Measurements from ENCODE around the gene ZDHHC19. TPM values are rescaled to one million over a fixed set of nuclear protein-coding genes. Genes with fewer than 3 reads are reported as not detected.

Gene ZDHHC19
- polyA plus RNA-seq, 1 donor (not counting 4 experiments of a cell fraction or from before 2014, with no cell fraction given) = not detected

DNA sequence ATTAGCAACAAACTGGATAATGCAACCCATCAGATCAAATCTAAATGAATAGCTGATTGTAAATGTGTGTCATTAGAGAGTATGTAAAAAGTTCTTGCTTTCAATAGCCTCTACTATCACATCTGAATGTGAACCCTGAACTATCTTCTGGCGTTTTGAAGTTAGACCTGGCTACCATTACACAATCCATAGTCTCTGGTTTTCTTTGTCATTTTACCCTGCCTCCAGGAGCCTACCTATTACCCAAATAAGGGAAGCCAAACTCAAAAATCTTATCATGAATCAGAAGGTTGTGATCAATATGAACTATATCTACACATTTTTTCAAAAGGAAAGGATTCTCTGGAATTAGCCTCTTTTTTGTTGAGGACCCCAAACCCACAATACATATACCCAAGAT is 44.6 kb upstream of the ZDHHC19 start:
- DNase-seq (ENCODE audit: low read depth, low spot score) = no peak
- peaks cover 12% of the 10 kb centered on the region for H3K79me2 ChIP-seq (ENCODE audit: control insufficient read depth, insufficient read depth, low read length)
- no peak overlapping the region for H3K9ac ChIP-seq (ENCODE audit: control insufficient read depth, extremely low read depth, insufficient read depth, low read length)
- dilution Hi-C loops (cut with MboI; ENCODE audit: extremely low pct_ligation_motif_present, low sequenced_read_pairs) = loop anchor here (25.0 kb wide), 1 partner anchor 257 kb away; the partner anchor contains the start of genes RNF168 and SMCO1
- no peak overlapping the region for H3K27ac ChIP-seq (ENCODE audit: control insufficient read depth, insufficient read depth, low read length)
- H3K4me1 ChIP-seq (ENCODE audit: control insufficient read depth, extremely low read depth, insufficient read depth, low read length) = no peaks in the 10 kb centered on the region
- no peaks in the 10 kb centered on the region for H3K9me1 ChIP-seq (ENCODE audit: control insufficient read depth, extremely low read depth, insufficient read depth, low read length)
- no peaks in the 10 kb centered on the region for H3K27me3 ChIP-seq (ENCODE audit: control insufficient read depth, extremely low read depth, insufficient read depth, low read length)
- H4K20me1 ChIP-seq (ENCODE audit: control insufficient read depth, extremely low read depth, insufficient read depth, low read length) = no peaks in the 10 kb centered on the region
- peaks cover 4 to 15% of the 10 kb centered on the region in 2 experiments for H3K36me3 ChIP-seq (ENCODE audit: control insufficient read depth in 2 of 2, extremely low read depth in 1 of 2, insufficient read depth in 2 of 2, low read length in 2 of 2)
- H2AFZ ChIP-seq (ENCODE audit: control insufficient read depth, low read length) = no peak overlapping the region
- H3K4me3 ChIP-seq (ENCODE audit: control insufficient read depth in 2 of 3, extremely low read depth in 1 of 3, insufficient read depth in 2 of 3, low read depth in 1 of 3, low read length in 3 of 3) = no peak overlapping the region
- no peak overlapping the region for H3K4me2 ChIP-seq (ENCODE audit: control insufficient read depth, extremely low read depth, insufficient read depth, low read depth, low read length)
- FAIRE-seq = no peak
- no peak for TF ChIP-seq EZH2 (IDR thresholded peaks at IDR 0.05; ENCODE audit: low read length)
- TF ChIP-seq, protein P1, sequence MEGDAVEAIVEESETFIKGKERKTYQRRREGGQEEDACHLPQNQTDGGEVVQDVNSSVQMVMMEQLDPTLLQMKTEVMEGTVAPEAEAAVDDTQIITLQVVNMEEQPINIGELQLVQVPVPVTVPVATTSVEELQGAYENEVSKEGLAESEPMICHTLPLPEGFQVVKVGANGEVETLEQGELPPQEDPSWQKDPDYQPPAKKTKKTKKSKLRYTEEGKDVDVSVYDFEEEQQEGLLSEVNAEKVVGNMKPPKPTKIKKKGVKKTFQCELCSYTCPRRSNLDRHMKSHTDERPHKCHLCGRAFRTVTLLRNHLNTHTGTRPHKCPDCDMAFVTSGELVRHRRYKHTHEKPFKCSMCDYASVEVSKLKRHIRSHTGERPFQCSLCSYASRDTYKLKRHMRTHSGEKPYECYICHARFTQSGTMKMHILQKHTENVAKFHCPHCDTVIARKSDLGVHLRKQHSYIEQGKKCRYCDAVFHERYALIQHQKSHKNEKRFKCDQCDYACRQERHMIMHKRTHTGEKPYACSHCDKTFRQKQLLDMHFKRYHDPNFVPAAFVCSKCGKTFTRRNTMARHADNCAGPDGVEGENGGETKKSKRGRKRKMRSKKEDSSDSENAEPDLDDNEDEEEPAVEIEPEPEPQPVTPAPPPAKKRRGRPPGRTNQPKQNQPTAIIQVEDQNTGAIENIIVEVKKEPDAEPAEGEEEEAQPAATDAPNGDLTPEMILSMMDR (optimal IDR thresholded peaks at IDR 0.05 in 1 of 3, IDR thresholded peaks at IDR 0.05 in 1 of 3, conservative IDR thresholded peaks at IDR 0.05 in 1 of 3; ENCODE audit: extremely low read depth in 1 of 3, insufficient read depth in 2 of 3, low read length in 3 of 3) = no peak
- H3K9me3 ChIP-seq (ENCODE audit: control insufficient read depth, low read depth, low read length) = no peaks in the 10 kb centered on the region

DNA sequence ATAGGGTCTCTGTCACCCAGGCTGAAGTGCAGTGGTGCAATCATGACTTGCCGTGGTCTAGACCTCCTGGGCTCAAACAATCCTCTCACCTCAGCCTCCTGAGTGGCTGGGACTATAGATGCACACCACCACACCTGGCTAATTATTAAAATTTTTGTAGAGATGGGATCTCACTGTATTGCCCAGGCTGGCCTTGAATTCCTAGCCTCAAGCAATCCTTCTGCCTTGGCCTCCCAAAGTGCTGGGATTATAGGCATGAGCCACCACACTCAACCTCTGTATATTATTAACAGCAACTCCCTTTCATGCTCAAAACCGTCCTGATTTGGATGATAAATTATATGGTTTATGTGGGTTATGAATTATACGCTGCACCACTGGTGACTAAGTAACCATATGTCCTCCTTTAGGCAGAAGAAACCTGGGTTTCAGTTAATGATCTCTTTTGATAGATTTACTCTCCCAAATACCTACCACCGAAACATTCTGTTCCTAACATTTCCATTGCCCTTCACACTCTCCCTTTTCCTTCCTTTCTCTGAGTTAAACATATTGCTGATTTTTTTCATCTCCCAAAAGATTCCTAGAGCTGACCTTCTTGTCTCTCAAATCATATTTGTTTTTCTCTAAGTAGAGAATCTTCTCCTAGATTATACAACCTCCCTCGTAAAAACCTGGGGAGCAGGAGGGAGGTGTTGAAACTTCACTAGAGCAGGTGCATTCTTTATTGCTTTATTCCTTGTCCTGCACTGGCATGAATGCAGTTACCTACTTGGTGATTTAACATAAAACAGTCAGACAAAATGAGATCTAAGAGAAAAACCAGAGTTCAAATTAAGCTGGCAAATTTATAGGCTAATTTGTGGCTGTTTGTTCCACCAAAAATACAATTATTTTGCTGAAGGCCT is 43.4 kb upstream of the ZDHHC19 start:
- Histone ChIP-seq H3K4me2 (ENCODE audit: control insufficient read depth, extremely low read depth, insufficient read depth, low read depth, low read length) (no peak overlapping the region), H3K9me1 (ENCODE audit: control insufficient read depth, extremely low read depth, insufficient read depth, low read length) (no peaks in the 10 kb centered on the region), H3K36me3 (ENCODE audit: control insufficient read depth in 2 of 2, extremely low read depth in 1 of 2, insufficient read depth in 2 of 2, low read length in 2 of 2) (peaks cover 4 to 15% of the 10 kb centered on the region in 2 experiments), H3K4me3 (ENCODE audit: control insufficient read depth in 2 of 3, extremely low read depth in 1 of 3, insufficient read depth in 2 of 3, low read depth in 1 of 3, low read length in 3 of 3) (no peak overlapping the region), H4K20me1 (ENCODE audit: control insufficient read depth, extremely low read depth, insufficient read depth, low read length) (no peaks in the 10 kb centered on the region), H3K27ac (ENCODE audit: control insufficient read depth, insufficient read depth, low read length) (no peak overlapping the region), H3K27me3 (ENCODE audit: control insufficient read depth, extremely low read depth, insufficient read depth, low read length) (no peaks in the 10 kb centered on the region), H3K4me1 (ENCODE audit: control insufficient read depth, extremely low read depth, insufficient read depth, low read length) (no peaks in the 10 kb centered on the region), H3K9ac (ENCODE audit: control insufficient read depth, extremely low read depth, insufficient read depth, low read length) (no peak overlapping the region), H3K9me3 (ENCODE audit: control insufficient read depth, low read depth, low read length) (no peaks in the 10 kb centered on the region), H2AFZ (ENCODE audit: control insufficient read depth, low read length) (no peak overlapping the region), H3K79me2 (ENCODE audit: control insufficient read depth, insufficient read depth, low read length) (peaks cover 15% of the 10 kb centered on the region)
- FAIRE-seq = no peak
- dilution Hi-C loops (cut with MboI; ENCODE audit: extremely low pct_ligation_motif_present, low sequenced_read_pairs) = loop anchor here (25.0 kb wide), 1 partner anchor 258 kb away; the partner anchor contains the start of genes RNF168 and SMCO1
- DNase-seq (ENCODE audit: low read depth, low spot score) = no peak
- TF ChIP-seq, protein P1 (optimal IDR thresholded peaks at IDR 0.05 in 1 of 3, IDR thresholded peaks at IDR 0.05 in 1 of 3, conservative IDR thresholded peaks at IDR 0.05 in 1 of 3; ENCODE audit: extremely low read depth in 1 of 3, insufficient read depth in 2 of 3, low read length in 3 of 3) = no peak
- TF ChIP-seq EZH2 (IDR thresholded peaks at IDR 0.05; ENCODE audit: low read length) = no peak

Data from keratinocyte (primary cell).